ENCODE results near the gene PAFAH1B2. TPM values are rescaled to one million over a fixed set of nuclear protein-coding genes. Genes with fewer than 3 reads are reported as not detected.

Gene PAFAH1B2
- total and polyA plus RNA-seq, 3 donors from 2014 or later: 66.5 to 156 (median 150) TPM

DNA sequence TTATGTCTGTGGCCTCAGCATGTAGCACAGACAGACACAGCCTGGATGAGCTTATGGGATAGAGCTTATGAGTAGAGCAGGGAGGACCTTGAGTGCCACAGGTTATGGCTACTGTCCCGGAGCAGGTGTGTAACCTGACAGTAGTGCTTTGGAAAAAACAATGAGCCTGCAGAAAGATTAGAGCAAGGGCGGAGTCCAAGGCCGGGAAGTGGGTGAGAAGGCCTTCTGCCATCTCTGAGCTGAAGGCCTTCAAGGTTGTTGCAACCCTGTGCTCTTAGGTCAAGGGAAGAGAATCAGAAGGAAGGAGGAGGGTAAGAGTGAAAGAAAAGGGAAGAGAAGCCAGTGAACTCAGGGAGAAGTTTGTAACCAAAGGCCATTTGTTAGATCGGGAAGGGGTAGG, 51.2 kb downstream of the PAFAH1B2 start:
- no peak overlapping the region for H3K27ac ChIP-seq
- no peaks in the 10 kb centered on the region for H3K27me3 ChIP-seq
- 71 to 75% methylated on average over 4 of the region's 4 CpGs for WGBS, 2 donors
- H3K4me1 ChIP-seq: peaks cover 4% of the 10 kb centered on the region
- H3K9me3 ChIP-seq: no peaks in the 10 kb centered on the region
- H3K36me3 ChIP-seq (ENCODE audit: low read depth, missing control alignments): no peaks in the 10 kb centered on the region
- TF ChIP-seq CTCF (IDR thresholded peaks at IDR 0.05): no peak
- no peak for TF ChIP-seq POLR2A (IDR thresholded peaks at IDR 0.05)
- intact Hi-C loops (cut with DNase I; ENCODE audit: low total_unique reads): no loop called here
- no peak for DNase-seq
- no peak overlapping the region for H3K4me3 ChIP-seq

- DNase-seq: no peak
- TF ChIP-seq CTCF (IDR thresholded peaks at IDR 0.05) (no peak), POLR2A (IDR thresholded peaks at IDR 0.05) (no peak)
- Histone ChIP-seq H3K4me3 (no peak overlapping the region), H3K27ac (no peak overlapping the region), H3K4me1 (peaks cover 4% of the 10 kb centered on the region), H3K27me3 (no peaks in the 10 kb centered on the region), H3K36me3 (ENCODE audit: low read depth, missing control alignments) (no peaks in the 10 kb centered on the region), H3K9me3 (no peaks in the 10 kb centered on the region)
- intact Hi-C loops (cut with DNase I; ENCODE audit: low total_unique reads): no loop called here
- 90 to 92% methylated on average over 16 to 19 of the region's 19 CpGs for WGBS, 2 donors
Measured at GRCh38 chr11:117195761-117196160, 51.7 kb downstream of the PAFAH1B2 start.

- peaks cover 4% of the 10 kb centered on the region for H3K4me1 ChIP-seq
- no peaks in the 10 kb centered on the region for H3K27me3 ChIP-seq
- TF ChIP-seq POLR2A (IDR thresholded peaks at IDR 0.05) (no peak), CTCF (IDR thresholded peaks at IDR 0.05) (no peak)
- no peaks in the 10 kb centered on the region for H3K9me3 ChIP-seq
- WGBS, 2 donors: 94 to 96% methylated on average over 6 to 7 of the region's 7 CpGs
- intact Hi-C loops (cut with DNase I; ENCODE audit: low total_unique reads): no loop called here
- no peak for DNase-seq
- no peak overlapping the region for H3K27ac ChIP-seq
- no peak overlapping the region for H3K4me3 ChIP-seq
- no peaks in the 10 kb centered on the region for H3K36me3 ChIP-seq (ENCODE audit: low read depth, missing control alignments)
Measured at GRCh38 chr11:117197006-117197405, 52.9 kb downstream of the PAFAH1B2 start.

- H3K4me1 ChIP-seq: peaks cover 8% of the 10 kb centered on the region
- H3K4me3 ChIP-seq: no peak overlapping the region
- intact Hi-C loops (cut with DNase I; ENCODE audit: low total_unique reads): no loop called here
- no peaks in the 10 kb centered on the region for H3K27me3 ChIP-seq
- peak overlapping the region; percentile 21 to 91 for H3K27ac ChIP-seq
- no peak for TF ChIP-seq POLR2A (IDR thresholded peaks at IDR 0.05)
- TF ChIP-seq CTCF (IDR thresholded peaks at IDR 0.05): peak in 1 of 3 experiments; percentile 16
- H3K36me3 ChIP-seq (ENCODE audit: low read depth, missing control alignments): no peaks in the 10 kb centered on the region
- 84 to 91% methylated on average over 12 to 17 of the region's 17 CpGs for WGBS, 2 donors
- no peaks in the 10 kb centered on the region for H3K9me3 ChIP-seq
- no peak for DNase-seq
Measured at GRCh38 chr11:117197516-117198456, 53.7 kb downstream of the PAFAH1B2 start.

All from testis (tissue), 3 donors.